NCI-H187 (cell line): ENCODE results near the gene OR1J1.

Experiments
- DNase-seq, 2 experiments: peaks; one replicate each; lab custom pipeline; 2025; lab: John Stamatoyannopoulos, UW

Gene OR1J1

GRCh38 chr9:122445155-122445749, 32.5 kb downstream of the OR1J1 start:
- DNase-seq = no peak

GRCh38 chr9:122444041-122444733, 33.5 kb downstream of the OR1J1 start:
- DNase-seq = no peak

- DNase-seq = no peak
Measured at GRCh38 chr9:122442568-122442967, 35.2 kb downstream of the OR1J1 start.
